GM12864 (cell line): Measurements from ENCODE around the gene VCL.
"Not testable (repeated sequence)": the region's sequence is repeated elsewhere in the genome, so short reads cannot be mapped to it uniquely, and the experiment has no call there.

Experiments
- DNase-seq: peaks from one replicate; pipeline ENCODE4 v3.0.0-alpha.2; 2011; ENCODE audit warnings: low read depth
- H3K4me3 ChIP-seq: 2 replicates; pipeline ENCODE4 v1.5.1; 2011; ENCODE audit warnings: mild to moderate bottlenecking, low read depth, low read length, control low read depth
- CTCF ChIP-seq: IDR thresholded peaks from 2 replicates; pipeline ENCODE4 v1.5.1; 2011; ENCODE audit warnings: low read depth, mild to moderate bottlenecking, moderate library complexity, low read length, control low read depth, inconsistent platforms; ENCODE audit errors: missing control alignments

VCL gene

DNA sequence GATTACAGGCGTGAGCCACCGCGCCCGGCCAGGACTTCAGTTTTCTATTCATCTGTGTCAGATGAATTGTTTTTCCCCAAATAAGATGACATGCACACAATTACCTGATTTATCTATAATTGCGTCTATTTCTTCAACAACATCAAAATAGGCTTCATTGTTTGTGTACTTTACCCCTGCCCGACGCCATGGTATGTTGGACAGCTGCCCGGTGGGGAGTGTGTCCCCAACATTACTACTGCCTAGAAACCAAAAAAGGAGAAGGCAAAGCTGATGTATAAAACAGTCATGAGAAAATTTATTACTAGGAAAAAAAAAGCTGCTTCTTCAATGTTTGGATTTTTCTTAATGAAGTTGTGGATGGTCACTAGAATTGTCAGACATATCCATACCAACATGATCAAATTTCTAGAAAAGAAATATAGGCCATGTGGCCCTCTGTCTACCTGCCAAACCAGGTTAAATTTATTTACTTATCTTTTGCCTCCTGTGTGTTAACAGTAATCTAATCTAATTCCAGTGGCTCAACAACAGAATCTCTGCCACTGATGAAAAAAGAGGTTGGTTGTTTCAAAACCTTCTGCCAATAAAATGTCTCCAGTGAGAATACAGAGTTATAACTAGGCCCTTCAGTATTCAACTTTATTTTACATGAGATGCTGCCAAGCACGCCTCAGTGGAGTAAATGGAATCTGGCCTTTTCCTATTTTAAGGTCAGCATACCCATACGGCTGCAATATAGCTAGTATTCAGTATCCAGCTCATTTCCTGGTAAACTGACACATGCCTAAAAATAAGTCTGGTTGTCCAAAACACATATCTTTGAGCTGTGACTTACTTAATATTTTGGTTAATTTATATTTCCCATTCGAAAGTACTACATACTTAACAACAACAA, 136.3 kb downstream of the VCL start:
- DNase-seq, result no peak
- no peak for TF ChIP-seq CTCF
- no peak overlapping the region for H3K4me3 ChIP-seq

- H3K4me3 ChIP-seq, result no peak overlapping the region
- no peak for TF ChIP-seq CTCF
- DNase-seq, result no peak
Measured at GRCh38 chr10:74135452-74135851, 137.5 kb downstream of the VCL start.

DNA sequence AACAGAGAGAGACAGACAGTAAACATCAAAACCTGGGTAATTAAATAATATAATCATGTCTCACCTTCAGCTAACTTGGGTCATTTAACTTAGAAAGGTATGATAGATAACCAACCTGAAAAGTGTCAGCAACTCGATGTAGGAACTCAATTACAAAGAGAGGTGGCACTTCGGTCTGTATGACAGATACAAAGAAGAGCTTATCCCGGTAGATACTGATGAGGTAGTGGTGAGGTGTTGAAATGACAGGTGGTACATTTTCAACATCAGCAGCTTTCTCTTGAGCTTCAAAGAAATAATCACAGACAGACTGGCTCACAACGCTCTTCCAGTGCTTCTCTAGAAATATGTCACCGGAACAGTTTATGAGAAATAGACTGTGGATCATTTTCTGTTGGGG, 140.1 kb downstream of the VCL start:
- no peak for DNase-seq
- no peak overlapping the region for H3K4me3 ChIP-seq
- no peak for TF ChIP-seq CTCF

GRCh38 chr10:74138596-74138995, 140.7 kb downstream of the VCL start:
- DNase-seq, result not testable (repeated sequence)

GRCh38 chr10:74139981-74140380, 142.1 kb downstream of the VCL start:
- no peak overlapping the region for H3K4me3 ChIP-seq
- DNase-seq, result no peak
- TF ChIP-seq CTCF, result no peak

More at GRCh38 chr10:74138596-74138995, 140.7 kb downstream of the VCL start:
- not testable (repeated sequence) for H3K4me3 ChIP-seq

GRCh38 chr10:74140553-74140952, 142.6 kb downstream of the VCL start:
- H3K4me3 ChIP-seq, result no peak overlapping the region
- no peak for DNase-seq
- TF ChIP-seq CTCF, result no peak

DNA sequence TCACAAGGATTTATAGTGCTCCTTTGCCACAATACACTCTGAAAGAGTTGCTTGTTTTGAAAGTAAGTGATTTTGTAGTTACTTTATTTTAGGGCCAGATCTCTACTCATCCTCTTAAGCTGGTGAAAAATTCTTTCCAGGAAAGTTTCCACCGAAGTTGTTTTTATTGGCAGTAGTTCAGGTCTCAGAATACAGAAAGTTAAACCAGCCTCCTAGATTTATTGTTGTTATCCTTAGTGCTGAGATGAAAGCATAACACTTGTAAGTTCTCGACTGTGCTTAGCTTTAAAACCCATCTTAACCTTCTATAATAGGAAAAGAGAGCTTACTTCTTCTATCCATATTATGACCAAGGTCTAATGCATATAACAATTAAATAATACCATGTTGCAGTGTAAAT, 147.2 kb downstream of the VCL start:
- no peak for DNase-seq
- no peak overlapping the region for H3K4me3 ChIP-seq
- TF ChIP-seq CTCF, result no peak

DNA sequence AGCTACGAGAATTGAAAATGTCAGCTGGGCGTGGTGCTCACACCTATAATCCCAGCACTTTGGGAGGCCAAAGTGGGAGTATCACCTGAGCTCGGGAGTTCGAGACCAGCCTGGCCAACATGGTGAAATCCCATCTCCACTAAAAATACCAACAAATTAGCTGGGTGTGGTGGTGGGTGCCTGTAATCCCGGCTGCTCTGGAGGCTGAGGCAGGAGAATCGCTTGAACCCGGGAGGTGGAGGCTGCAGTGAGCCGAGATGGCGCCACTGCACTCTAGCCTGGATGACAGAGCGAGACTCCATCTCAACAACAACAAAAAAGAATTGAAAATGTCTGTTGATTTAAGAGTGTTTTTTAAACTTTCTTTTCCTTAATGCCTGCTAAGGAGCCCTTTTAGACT, 149.1 kb downstream of the VCL start:
- not testable (repeated sequence) for DNase-seq

More for the DNA sequence above, 149.1 kb downstream of the VCL start:
- not testable (repeated sequence) for H3K4me3 ChIP-seq
